Left renal cortex interstitium (tissue), 4 donors: Measurements from ENCODE around the gene DAG1. TPM values are rescaled to one million over a fixed set of nuclear protein-coding genes. Genes with fewer than 3 reads are reported as not detected.
A peak's percentile ranks its signal among the peaks of the same experiment; 100 is the strongest.

Source experiments
- DNase-seq, 4 donors: peaks; one replicate each; pipeline ENCODE4 v3.0.0-alpha.2; 2013; ENCODE audit warnings: low read depth in 4 of 4, low spot score in 2 of 4, missing footprints in 1 of 4
- polyA plus RNA-seq, 4 donors: library from polyadenylated mRNA; unstranded; fragments of 120-200 nt; gene quantifications; one replicate each; pipeline ENCODE4 v1.2.1, GENCODE V29; 2013; ENCODE audit not compliant: insufficient read length in 4 of 4

The DAG1 gene
- polyA plus RNA-seq, 4 donors: 98.2 to 125 (median 114) TPM

DNA sequence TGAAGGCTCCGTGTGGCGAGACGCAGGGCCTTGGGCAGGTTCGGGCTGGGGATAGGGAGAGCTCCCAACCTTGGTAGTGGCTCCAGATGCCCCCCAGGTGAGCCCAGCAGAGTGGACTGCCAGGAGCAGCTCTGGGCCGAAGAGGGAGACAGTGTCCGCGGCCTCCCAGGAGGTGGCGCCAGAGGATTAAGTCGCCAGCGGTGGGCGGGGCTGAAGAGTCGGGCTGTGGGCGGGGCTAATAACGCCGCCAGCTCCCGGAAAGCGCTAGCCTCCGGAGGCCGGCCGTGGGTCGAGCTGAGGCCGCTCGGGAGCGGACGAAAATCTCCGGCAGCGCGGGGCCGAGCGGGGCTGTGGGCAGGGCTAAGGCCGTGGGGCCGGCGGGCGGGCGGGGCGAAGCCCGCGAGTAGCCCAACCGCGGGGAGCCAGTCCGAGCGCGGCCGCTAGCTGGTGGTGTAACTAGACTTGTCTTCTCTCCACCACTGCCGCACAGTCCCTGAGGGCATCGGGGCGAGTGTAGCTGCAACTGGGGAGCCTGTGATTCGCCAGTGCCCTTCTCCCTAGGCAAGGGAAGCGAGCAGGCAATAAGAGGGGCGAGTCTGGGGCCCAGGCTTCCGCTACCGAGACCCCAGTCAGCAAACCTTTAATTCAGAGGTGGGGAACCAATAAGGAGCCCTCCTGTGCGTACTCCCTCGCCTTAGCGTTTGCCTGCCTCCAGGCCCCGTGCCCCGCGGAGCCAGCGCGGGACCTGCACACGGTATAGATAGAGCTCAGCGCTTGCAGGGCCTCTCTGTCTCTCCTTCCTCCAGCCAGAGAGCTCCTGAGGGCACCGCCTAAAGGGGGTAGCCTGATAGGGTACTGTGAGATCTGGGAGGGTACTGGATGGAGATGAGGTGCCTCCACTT is 69.8 kb downstream of the DAG1 start:
- DNase-seq: peak; percentile 75 to 91 (median 86)

DNA sequence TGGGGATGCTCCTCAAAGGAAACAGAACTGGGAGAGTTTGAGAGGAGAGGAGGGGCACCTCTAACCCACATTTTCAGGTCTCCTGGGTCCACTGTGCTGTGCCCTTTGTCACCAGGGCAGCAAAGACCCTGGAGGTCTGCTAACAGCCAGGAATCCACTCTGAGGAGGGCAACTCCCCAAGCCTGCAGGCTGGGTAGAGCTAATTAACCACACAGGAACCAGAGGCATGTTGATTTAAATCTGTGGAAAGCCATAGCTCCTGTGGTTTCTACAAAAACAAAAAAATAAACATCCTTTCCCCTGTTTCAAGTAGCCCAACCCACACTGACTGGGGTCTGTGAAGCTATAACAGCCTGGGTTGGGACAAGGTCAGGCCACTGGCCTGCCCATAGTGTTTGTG is 82.0 kb downstream of the DAG1 start:
- DNase-seq: no peak

DNA sequence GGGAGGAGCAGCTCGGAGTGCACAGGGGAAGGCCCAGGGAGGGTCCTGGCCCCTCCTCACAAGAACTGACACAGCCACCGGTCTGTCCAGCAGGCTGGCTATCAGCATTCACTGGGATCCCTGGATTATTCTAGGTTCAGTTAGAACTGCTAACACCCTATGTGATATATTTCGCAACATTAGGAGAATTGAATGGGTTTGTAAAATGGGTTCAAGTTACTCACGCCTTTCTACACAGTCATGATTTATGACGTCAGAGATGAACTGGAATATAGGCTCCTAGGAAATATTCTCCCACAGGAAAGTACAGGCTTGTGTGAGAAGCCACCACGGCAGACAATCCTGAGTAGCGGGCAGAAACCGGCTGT is 83.2 kb downstream of the DAG1 start:
- no peak for DNase-seq

DNA sequence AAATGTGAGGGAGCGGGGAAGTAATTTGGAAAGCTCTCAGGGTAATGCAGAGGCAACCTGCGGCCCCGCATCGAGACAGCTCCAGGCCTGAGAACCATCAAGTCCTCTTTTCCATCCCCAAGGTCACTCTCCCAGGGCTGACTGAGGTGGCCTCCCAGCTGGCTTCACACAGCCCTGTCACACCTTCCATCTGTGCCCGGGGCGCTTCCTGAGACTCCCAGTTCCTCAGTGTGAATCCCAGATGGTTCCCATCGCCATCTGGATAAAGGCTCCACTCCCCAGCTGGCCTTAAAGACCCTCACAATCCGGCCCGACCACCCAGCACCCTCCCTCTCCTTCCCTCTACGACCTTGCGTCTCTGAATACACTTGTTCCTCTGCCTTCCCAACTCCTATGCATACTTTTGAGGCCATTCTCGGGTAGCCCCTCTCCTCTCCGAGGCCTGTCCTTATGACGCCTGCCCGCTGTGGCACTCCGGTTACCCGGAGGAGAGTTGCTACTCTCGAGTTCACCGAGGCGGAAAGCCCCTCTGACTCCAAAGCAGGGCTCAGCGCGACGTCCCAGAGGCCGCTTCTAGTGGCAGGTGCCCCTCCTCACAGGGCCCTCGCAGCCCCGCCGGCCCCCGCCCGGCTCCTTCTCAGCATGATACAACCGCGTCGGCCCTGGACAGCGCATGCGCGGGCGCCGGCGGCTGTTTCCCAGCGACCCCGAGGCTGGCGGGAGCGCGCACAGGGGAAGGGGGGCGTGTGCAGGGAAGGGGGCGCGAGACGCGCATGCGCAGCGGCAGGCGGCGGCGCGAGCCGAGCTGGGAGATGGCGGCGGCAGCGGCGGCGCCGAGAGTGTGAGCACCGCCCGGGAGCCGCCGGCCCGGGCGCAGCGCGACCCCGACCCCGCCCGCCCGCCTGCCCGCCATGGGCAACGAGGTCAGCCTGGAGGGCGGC is 83.9 kb downstream of the DAG1 start, which contains the start of gene BSN:
Gene BSN (plus strand): TSS at position 786 of the 941 bp plus-strand sequence. CDS start 126 bp downstream, at position 912.
- DNase-seq: peak; percentile 56 to 88 (median 80)

DNA sequence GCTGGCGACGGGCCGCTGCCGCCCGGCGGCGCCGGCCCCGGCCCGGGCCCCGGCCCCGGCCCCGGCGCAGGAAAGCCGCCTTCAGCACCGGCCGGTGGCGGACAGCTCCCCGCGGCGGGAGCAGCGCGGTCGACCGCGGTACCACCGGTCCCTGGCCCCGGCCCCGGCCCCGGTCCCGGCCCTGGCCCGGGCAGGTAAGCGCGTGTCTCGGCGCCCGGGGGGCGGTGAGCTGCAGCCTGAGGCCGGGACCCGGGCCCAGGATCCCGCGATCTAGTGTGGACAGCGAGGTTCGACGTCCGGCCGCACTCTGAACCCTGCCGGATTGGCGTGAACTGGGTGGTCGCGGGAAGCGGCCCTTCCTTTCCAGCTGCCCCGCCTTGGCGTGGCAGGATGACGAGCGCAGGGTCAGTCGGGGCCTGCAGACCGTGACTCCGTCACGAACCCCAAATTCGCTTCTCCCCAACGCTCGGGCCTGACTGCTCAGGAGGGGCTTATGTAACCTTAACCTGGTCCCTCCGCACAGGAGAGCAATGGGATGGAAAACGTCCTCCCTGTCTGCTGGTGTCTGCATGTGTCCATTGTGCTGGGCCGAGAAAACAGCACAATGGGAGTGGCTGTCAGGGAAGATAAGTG is 84.7 kb downstream of the DAG1 start:
- peak in 1 of 4 donors; percentile 38 for DNase-seq

DNA sequence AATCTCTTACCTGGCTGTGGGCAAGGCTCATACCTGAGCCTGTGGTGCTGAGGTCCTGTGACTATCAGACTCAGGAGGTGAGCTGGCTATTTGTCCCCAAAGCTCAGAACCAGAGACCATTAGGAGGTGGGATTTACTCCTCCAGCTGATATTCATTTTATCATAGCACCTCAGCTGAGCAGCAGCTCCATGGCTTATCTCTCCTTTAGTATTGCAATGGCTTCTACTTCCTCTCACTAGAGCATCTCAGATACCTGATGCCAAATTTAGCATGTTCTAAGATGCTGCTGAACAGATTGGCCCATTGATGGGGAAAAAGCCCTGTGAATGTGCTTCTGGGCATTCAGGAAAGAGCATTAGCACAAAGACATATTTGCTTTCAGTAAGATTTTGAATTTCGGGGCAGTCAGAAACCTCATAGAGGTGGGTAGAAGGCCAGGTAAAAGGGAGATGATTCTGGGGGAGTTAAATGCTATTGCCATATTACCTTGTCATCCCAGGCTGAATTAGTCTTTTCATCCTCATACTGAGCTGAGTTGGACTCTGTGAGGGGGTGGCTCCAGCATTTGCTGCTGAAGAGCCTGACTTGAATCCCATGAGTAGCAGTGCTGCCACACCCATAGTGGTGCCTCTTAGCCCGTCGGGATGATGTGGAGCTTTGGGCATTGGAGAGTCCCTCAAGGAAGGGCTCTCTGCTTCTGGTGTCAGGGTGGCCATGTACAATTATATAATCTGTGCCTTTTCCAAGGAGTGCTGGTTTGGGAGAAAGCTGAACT is 86.6 kb downstream of the DAG1 start:
- no peak for DNase-seq

DNA sequence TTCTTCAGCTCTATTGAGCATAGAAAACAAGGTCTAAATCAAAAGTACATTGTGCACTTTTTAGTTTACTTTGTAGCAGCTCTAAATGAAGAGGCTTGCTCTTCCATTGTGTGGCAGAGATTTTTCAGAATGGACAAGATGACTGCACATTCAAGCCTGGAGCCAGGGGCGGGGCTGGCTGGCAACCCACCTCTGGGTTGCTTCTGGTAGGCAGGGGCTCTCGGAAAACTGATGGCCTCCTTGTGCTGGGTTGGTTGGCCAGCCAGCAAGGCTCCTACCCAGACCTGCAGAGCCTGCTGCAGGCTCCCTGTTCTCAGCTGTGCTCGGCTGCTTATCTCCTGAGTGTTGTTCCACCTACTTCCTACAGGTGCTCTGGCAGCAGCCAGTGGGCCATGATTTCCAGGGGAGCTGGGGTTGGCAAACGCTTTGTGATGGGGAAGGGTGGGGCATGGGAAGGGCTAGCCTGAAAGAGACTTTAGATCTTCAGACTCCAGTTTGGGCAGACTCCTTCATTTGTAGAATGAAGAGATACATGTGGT is 93.0 kb downstream of the DAG1 start:
- no peak for DNase-seq

DNA sequence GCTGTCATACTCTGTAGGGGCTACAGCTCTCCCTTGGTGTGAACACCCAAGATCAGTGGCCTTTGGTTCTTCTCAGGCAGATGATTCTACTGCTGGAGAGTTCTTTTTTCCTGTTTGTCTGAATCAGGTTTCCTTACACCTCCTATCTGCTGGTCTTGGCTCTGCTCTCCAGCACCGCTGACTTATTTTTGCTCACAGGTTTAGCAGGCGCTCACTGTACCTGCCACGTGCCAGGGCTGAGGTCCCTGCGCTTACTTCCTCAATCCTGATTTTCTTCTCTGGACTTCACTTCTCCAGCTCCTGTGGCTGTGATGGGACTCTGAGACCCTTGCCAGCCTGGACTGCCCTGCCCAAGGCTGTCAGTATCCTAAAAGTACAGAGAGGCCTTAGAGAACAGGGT is 93.7 kb downstream of the DAG1 start:
- DNase-seq: no peak

DNA sequence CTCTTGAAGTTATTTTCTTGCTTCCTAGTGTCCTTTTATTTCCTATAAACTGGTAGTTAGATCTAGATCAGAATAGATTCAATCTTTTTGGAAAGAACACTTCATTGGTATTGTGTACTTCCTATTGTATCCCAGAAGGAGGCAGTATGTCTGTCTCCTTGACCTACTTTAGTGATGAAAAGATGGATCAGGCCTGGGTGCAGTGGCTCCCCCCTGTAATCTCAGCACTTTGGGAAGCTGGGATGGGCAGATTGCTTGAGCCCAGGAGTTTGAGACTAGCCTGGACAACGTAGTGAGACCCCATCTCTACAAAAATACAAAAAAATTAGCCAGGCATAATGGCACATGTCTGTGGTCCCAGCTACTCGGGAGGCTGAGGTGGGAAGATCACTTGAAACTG is 96.2 kb downstream of the DAG1 start:
- DNase-seq: no peak

DNA sequence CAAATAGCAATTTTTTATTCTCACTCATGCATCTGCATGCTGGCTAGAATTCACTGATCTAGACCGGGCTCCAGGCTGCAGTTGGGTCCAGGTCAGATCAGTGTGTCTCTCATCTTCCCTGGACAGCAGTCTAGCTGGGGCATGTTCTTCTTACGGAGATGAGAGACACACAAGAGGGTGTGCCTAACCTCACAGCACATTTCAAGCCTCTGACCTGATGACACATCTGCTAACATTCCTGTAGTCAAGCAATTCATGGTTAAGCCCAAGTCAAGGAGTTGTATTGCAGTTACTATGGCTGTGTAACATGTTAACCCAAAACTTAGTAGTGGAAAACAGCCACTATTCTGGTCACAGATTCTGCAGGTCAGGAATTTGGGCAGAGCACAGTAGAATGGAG is 97.3 kb downstream of the DAG1 start:
- DNase-seq: no peak

DNA sequence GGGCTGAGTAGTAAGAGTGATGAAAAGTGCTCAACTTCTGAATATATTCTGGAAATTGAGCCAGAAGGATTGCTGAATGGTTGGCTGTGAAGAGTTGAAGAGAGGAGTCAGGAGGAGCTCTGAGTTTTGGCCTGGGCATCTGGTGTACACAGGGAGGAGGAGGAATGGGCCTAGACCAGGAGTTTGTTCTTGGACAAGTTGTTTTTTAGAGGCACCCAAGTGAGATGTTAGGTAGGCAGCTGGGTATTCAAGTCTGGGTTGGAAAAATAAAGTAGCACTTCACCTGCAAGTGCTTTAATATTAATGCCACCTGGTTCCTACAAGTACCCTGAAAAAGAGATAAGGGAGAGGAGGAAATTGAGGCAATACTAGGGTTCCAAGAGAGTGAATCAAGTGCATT is 98.9 kb downstream of the DAG1 start:
- no peak for DNase-seq

DNA sequence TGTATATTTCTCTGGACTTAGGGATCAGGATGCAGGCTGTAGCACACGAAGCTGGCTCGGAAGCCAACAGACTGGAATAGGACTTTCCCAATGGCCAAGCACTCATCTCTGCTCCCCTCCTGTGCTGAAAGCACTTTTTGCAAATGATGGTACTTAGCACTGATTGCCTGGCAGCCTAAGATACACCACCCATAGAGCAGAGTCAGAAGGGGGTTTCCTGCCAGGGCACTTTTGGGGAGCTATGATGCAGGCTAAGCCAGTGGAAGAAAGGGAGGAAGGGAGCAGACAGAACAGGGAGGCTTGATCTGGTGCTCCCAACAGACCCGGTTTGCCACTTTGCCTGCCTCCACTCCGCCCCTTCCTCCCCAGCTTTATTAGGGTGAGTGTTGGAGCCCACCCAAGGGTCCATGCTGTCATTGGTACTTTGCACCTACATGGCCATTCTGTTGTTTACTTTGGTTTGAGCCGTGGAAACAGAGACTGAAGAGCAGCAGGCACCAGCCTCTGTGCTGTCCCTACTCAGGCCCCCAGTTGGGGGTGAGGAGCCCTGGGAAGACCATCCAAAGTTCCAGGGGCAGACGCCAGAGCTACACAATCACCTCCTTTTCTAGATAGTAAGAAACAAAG is 100.1 kb downstream of the DAG1 start:
- no peak for DNase-seq

DNA sequence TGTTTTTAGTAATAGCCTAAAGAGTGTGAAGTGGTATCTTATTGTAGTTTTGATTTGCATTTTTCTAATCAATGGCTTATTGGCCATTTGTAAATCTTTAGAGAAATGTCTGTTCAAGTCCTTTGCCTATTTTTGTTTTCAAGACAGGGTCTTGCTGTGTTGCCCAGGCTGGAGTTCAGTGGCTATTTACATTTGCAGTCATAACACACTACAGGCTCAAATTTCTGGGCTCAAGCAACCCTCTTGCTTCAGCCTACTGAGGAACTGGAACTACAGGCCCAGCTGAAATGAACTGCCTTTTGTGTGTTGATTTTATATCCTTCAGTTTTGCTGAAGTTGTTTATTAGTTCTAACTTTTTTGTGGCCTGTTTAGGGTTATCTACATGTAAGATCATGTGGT is 112.1 kb downstream of the DAG1 start:
- no peak for DNase-seq

Other genes starting within 250 kb of the DAG1 start
- gene C3orf62, start 193.0 kb upstream of the DAG1 start, polyA plus RNA-seq: 10 to 100 TPM in 3 of 4 donors, 1 to 10 TPM in 1; 8.6 to 14.7 (median 12.6) TPM
- gene USP4, start 130.2 kb upstream of the DAG1 start, polyA plus RNA-seq: 10 to 100 TPM; 54.5 to 77.4 (median 67.3) TPM
- 100 to 1,000 TPM; 114 to 216 (median 160) TPM for gene GPX1, start 111.9 kb upstream of the DAG1 start, polyA plus RNA-seq
- gene RHOA, start 58.3 kb upstream of the DAG1 start, polyA plus RNA-seq: 100 to 1,000 TPM; 479 to 517 (median 507) TPM
- 10 to 100 TPM; 31.8 to 36.0 (median 35.5) TPM for gene TCTA, start 57.8 kb upstream of the DAG1 start, polyA plus RNA-seq
- gene AMT, start 47.8 kb upstream of the DAG1 start, polyA plus RNA-seq: 10 to 100 TPM; 32.4 to 47.9 (median 39.4) TPM
- gene NICN1, start 40.9 kb upstream of the DAG1 start, polyA plus RNA-seq: 10 to 100 TPM; 19.7 to 29.0 (median 22.5) TPM
- 1 to 10 TPM; 1.0 to 2.4 (median 1.4) TPM for gene BSN, start 84.2 kb downstream of the DAG1 start, polyA plus RNA-seq
- 100 to 1,000 TPM; 136 to 159 (median 151) TPM for gene APEH, start 204.1 kb downstream of the DAG1 start, polyA plus RNA-seq
- 100 to 1,000 TPM; 107 to 397 (median 172) TPM for gene MST1, start 219.2 kb downstream of the DAG1 start, polyA plus RNA-seq
- 10 to 100 TPM; 32.1 to 45.3 (median 39.0) TPM for gene RNF123, start 219.3 kb downstream of the DAG1 start, polyA plus RNA-seq
- 1 to 10 TPM; 1.0 to 2.5 (median 2.1) TPM for gene AMIGO3, start 249.4 kb downstream of the DAG1 start, polyA plus RNA-seq